ENCODE measurements around the gene ZNF385C.

Gene ZNF385C

DNA sequence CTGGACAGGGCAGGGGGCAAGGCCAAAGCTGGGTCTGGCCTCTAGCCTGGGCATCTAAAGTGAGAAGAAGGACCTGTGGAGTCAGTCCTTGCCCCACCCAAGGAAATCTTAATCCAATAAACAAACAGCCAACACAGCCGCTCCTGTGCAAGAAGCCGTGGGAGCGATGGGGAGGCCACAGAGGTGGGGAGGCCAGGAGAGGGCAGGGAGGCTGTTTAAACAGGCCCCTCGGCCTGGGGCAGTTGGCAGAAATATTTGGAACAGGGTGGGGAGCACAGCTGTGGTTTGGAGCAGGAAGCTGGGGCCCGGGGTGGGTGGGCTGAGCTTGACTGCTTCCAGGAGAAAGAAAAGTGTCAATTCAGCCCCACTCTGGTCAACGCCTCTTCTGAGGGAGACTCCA, 5.3 kb downstream of the ZNF385C start:
- no peak for DNase-seq (ENCODE audit: insufficient read length, low spot score)
- FAIRE-seq, result no peak
- TF ChIP-seq, protein P1, sequence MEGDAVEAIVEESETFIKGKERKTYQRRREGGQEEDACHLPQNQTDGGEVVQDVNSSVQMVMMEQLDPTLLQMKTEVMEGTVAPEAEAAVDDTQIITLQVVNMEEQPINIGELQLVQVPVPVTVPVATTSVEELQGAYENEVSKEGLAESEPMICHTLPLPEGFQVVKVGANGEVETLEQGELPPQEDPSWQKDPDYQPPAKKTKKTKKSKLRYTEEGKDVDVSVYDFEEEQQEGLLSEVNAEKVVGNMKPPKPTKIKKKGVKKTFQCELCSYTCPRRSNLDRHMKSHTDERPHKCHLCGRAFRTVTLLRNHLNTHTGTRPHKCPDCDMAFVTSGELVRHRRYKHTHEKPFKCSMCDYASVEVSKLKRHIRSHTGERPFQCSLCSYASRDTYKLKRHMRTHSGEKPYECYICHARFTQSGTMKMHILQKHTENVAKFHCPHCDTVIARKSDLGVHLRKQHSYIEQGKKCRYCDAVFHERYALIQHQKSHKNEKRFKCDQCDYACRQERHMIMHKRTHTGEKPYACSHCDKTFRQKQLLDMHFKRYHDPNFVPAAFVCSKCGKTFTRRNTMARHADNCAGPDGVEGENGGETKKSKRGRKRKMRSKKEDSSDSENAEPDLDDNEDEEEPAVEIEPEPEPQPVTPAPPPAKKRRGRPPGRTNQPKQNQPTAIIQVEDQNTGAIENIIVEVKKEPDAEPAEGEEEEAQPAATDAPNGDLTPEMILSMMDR (IDR thresholded peaks at IDR 0.05; ENCODE audit: insufficient read depth, missing control alignments), result no peak

DNA sequence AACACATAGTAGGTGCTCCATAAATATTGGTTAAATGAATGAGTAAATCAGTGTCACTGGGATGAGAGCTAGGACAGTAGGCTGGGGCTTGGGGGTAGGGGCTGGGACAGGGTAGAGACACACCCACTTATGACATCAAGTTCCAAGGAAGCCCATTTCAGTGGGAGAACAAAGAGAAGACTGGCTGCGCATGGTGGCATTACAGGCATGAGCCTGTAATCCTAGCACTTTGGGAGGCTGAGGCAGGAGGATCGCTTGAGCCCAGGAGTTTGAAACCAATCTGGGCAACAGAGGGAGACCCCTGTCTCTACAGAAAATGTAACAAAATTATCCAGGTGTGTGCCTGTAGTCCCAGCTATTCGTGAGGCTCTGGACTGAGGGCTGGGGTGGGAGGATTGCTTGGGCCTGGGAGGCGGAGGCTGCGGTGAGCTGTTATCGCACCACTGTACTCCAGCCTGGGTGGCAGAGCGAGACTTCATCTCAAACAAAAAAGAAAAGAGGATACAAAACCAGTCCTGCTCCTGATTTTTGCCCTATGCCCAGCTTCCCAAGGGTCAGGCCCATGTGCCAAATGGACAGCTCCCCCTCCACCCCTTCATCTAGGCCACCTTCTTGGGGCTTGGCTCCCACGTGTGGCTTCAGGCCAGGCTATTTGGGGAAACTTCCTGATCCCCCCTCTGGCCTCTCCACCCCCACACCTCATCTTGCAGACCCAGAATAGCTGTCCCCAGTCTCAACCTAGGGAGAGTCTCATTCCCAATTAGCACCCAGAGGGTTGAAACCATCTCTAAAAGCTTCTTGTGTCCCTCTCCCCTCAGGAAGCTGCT, 7.1 kb downstream of the ZNF385C start:
- TF ChIP-seq, protein P1 (IDR thresholded peaks at IDR 0.05; ENCODE audit: insufficient read depth, missing control alignments), result no peak
- no peak for FAIRE-seq

DNA sequence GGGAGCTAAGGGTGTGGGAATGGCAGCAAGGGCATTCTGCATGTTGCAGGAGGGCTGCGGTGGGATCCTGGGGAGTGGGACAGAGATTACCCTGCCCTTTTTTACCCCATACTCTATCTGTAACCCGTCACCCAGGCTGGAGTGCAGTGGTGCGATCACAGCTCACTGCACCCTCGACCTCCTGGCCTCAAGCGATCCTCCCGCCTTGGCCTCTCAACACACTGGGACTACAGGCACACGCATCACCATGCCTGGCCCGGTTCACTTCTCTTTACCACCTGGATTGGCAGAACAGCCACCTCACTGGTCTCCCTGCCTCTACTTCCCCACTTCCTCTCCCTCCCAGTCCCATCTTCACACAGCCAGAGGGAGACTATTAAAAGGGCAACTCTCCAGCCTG, 9.5 kb downstream of the ZNF385C start:
- FAIRE-seq, result no peak
- TF ChIP-seq, protein P1 (IDR thresholded peaks at IDR 0.05; ENCODE audit: insufficient read depth, missing control alignments), result no peak
- DNase-seq (ENCODE audit: insufficient read length, low spot score), result no peak

More for the DNA sequence above, 7.1 kb downstream of the ZNF385C start:
- no peak for DNase-seq (ENCODE audit: insufficient read length, low spot score)

DNA sequence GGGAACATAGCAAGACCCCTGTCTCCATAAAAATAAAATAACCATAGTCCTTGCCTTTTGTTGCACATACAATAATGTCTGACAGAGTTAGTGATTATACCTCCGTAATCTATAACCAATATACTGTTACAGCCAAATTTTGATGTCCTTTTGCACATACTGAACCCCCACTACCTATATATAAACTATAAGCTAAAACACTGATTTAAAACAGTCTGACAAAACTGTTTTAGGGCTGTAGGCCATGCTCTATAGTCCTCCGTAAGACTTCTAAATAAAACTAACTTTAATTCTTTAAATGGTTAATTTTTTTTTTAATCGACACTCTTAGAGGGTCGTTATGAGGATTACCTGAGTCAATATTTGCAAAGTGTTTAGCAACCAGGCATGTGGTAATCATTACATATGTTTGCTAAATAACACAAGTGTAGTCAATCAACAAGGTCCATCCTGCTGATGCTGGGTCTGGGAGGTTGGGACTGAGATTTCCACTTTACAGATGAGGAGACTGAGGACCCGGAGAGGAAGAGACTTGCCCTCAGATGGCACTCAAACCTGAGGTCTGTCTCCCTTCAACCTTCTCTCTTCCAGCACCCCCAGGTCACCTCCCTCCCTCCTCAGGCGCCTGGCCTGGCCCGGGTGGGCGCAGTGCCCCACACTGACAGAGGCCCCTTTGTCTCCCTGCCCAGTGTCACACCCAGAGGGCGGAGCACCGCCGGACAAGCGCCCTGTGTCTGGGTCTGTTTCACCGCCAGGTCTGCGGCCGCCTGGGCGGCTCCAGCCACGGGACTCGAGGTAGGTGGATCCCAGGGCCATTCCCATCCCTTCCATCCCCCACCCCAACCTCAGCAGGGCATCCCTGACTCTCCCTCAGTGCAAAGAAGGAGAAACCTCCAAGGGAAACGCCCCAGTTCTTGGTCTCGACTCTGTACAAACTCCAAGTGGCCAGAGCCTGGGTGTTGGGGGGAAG, 10.3 kb downstream of the ZNF385C start:
- DNase-seq (ENCODE audit: insufficient read length, low spot score) (no peak), FAIRE-seq (no peak)
- TF ChIP-seq, protein P1 (IDR thresholded peaks at IDR 0.05; ENCODE audit: insufficient read depth, missing control alignments), result no peak

DNA sequence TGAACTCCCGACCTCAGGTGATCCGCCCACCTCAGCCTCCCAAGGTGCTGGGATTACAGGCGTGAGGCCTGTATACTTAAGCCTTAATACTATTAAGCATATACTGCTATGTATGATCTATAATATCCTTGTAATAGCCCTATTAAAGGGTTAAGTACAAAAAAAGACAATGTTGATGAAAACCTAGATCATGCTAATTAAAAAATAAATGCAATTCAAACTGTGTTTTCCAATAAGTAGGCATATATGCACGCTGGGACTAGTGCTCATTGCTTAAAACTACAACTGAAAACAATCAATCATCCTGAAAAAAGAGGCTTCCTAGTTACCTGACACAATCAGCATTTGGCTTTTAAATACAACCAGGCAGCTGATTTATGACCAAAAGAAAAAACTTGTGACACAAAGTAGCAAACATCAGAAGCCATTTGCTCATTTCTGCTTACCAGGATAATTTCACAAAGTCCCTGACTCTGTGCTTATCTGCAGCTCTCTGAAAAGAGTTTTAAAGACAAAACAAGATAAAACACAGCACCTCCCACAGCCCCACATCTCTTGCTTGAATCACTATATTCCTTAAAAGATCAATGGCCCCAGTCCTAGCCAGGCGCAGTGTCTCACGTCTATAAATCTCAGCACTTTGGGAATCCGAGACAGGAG, 11.1 kb downstream of the ZNF385C start:
- no peak for DNase-seq (ENCODE audit: insufficient read length, low spot score)
- no peak for FAIRE-seq
- TF ChIP-seq, protein P1 (IDR thresholded peaks at IDR 0.05; ENCODE audit: insufficient read depth, missing control alignments), result no peak

DNA sequence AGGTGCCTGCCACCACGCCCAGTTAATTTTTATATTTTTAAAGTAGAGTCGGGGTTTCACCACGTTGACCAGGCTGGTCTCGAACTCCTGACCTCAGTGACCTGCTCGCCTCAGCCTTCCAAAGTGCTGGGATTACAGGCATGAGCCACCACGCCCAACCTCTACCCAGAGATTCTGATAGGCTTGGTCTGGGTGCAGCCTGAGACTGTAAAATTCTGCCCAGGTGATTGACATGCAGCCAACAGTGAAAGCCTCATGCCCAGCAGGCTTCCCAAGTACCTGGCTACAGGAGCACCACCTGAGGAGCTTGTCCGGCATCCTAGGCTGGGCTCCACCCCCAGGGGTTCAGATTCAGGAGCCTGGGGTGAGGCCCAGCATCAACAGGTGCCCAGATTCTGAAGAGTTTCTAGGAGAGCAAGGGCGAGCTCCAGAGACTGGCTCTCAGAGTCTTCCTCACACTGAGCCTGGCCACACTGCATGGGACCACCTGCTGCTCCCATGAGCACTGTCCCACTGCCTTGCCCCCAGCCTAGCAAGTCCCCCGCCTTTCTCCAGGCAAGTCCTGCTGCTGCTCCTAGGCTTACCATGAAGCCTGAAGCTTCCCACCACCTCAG, 16.6 kb downstream of the ZNF385C start:
- no peak for FAIRE-seq
- TF ChIP-seq, protein P1 (IDR thresholded peaks at IDR 0.05; ENCODE audit: insufficient read depth, missing control alignments), result no peak
- DNase-seq (ENCODE audit: insufficient read length, low spot score), result no peak

Data from D721Med (cell line).